A204.1 (cell line): ENCODE data around the gene GLS.
"Not testable (repeated sequence)": the region's sequence is repeated elsewhere in the genome, so short reads cannot be mapped to it uniquely, and the experiment has no call there.

Experiments
- FAIRE-seq: peaks from 2 replicates; lab custom pipeline; 2012; peaks lifted over from hg19 to GRCh38; lab: Jason Lieb, UNC

GLS gene

DNA sequence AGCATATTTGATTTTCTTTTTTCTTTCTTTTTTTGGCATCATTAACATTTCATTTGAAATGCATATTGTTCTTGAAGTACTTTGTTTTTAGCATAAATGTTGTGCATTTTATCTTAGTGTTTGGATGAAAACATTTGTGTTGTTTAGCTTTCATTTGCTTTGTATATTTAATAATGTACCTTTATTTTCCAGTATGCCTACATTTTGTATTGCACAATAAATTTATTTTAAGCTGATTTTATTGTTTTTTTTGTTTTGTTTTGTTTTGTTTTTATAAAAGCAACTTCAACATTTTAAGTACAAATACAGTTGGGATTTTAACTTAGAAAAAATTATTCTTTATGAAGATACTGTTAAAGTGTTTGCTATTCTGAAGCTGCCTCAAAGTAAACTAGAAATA, 54.4 kb downstream of the GLS start:
- peak; percentile 85 for FAIRE-seq

DNA sequence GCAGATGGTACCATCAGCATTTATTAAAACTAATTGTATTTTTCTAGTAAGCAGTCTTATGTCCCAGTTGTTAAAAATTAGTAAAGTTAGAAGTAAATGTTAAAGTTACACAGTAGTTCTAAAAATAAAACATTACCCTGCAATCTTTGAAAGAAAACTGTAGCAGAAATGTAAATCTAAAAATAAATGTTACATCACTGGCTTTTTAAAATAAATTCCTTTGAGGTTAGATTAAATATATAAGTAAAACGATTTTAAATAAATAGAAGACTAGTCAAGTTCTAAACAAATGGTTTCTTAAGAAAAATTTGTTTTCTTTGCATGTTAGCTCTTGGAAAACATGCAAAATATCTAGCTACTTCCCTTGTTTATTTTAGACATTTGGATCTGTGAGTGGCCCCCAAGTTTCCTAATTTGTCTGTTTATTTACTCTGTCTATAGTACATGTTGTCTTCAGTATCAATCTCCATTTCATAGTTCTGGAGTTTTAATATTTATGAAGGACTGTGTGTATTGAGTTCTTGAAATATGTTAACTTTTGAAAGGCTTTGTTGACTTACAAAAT, 58.2 kb downstream of the GLS start:
- FAIRE-seq, result peak; percentile 46

DNA sequence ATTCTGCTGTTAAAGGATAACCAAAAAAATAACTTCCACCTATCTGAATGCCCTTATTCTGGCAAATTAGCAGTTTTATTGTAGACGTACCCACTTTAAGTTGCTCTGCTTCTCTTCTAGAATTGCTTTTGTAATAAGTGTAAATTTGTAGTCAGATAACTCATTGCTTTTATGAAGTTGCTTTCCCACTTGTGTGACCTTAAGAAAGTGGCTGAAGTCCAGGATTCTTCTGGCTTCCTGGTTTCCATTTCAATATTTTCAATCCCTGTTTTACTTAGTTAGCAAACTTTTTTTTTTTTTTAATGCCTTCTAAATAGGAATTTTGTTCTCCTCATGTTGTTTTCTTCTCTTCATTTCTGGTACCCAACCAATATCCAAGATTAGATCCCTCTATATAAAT, 59.8 kb downstream of the GLS start:
- FAIRE-seq, result no peak

DNA sequence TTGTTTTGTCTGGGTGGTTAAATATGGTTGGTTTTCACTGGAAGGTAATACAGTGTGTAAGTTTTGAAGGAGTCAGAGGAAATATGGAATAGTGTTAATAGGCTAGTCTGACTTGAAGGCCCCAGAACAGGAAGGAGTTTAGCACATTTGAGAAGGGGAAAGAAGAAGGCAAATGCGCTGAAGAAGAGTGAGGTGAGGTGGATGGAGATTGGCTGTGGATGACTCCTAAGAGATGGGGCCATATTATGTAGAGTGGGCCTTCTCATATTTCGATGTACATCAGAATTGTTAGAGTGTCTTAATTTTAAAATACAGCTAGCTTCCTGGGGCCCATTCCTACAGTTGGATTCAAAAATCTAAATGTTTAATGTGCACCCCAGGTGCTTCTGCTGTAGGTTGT, 61.0 kb downstream of the GLS start:
- no peak for FAIRE-seq

DNA sequence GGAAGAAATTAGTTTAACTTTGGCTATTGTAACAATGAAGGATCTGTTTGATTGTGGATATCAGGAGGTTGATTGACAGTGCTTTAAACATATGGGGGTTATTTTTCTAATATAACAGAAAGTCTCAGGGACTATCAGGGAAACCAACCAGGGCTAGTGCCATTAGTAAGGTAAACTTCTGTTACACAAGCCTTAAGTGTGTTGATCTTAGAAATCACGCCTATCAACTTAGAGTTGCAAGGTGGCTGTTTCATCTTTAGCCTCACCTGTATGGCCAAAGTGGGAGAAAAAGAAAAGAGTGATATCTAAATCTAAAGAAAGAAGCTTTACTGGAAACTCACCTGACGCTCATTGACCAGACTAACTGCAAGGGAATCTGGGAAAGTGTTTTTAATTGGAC, 62.1 kb downstream of the GLS start:
- FAIRE-seq, result no peak

DNA sequence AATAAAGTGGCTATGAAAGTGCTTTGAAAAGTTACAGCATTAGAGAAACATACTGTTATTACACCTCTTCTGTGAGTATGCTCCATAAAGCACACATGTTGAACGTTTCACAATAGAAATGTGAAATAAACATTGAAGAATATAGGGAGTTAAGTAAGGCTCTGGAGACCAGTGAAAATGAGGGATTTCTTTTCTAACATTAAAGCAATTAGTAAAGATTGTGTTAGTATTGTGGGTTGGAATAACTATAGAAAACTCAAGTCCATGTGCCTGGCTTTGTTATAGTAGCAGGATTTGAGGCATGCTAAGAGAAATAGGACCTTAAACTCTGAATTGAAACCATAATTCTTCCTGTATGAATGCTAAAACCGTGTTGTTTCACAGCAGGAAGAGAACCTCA, 63.1 kb downstream of the GLS start:
- no peak for FAIRE-seq

DNA sequence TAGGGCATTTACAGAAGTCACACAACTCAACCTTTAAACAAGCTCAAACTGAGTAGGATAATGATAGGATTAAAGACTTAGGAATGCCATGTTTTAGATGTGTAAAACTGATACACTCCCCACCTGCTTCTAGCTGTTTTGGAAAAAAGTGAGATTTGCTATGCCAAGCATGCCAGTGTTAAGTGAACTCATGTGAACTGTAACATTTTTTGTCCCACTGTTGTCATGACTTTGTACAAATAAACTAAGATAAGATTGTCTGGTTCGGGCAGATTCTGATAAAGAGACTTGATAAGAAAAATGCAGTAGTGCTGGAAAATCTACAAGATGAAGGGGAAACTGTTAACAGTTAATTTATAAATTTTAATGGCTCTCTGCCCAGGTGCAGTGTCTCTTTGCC, 66.5 kb downstream of the GLS start:
- no peak for FAIRE-seq

DNA sequence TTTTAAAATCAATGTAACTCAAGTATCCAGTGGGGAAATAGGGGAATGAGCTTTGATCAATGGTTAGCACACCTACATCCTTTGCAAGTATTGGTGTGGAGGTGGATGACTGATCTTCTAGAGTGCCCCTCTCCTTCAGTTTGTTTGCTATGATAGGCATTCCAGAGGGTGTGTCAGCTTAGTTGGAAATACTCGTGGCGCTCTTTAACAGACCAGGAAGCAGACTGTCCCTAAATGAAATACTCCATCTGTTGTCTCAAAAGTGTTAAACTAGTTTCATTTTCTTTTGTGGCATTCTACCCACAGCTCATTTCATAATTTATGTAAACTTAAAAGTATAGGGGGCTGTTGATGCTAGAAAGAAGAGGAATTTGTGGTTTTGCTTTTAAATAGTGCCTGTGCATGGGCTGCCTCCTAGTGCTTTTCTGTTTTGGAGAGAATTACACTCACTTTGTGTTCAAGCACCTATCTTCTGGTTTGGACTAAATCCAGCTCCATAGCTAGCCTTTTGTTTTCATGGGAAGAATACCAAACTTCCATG, 67.2 kb downstream of the GLS start:
- FAIRE-seq, result no peak

DNA sequence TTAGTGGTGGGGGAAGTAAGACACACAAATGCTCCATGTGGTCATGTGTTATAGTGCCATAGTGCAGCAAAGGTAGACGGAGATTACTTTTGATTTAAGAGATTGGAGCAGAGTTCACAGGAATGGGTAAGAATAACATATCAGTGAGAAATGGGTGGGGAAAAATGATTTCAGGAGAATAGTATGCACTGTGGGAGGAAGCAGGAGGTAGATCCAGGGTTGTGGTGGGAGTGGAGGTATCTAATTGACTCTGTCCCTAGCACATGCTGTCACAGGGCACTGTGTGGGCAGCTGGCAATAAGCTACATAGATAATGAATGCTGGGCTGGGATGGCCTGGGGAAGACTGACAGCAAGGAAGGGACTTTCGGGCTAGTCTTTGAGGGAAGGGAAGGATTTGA, 68.0 kb downstream of the GLS start:
- no peak for FAIRE-seq

DNA sequence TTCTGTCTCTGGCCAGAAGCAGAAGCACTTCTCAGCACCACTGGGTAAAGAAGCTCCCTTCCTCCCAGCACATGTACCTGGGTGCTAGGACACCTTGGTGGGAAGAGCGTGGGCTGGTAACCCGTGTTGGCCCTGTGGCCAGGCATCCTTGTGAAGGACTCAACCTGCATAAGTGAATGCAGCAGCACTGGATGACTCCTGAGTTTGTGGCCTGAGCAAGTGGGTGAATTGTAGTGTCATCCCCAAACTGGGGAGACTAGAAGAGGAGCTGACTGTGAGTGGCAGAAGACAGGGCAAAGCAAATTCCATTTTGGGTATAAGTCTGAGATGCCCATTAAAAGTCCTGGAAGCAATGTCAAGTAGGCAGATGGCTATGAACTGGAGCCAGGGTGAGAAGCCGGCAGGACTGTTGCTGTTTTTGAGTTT, 70.0 kb downstream of the GLS start:
- no peak for FAIRE-seq

DNA sequence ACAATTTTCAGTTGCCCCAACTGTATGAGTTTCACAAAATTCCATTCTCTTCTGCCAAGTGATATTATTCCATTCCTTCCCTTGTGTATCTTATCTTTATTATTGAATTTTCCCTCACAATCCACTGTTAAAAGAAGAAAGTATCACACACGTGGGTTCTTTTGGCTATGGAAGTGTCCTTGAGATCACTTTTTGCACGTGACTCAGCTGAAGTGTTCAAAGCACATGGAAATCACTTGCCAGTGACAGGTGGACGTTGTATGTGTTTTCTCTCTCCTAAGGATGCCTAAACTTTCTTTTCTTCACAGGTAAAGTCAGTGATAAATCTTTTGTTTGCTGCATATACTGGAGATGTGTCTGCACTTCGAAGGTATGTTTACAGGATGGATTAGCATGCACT, 72.6 kb downstream of the GLS start:
- no peak for FAIRE-seq

DNA sequence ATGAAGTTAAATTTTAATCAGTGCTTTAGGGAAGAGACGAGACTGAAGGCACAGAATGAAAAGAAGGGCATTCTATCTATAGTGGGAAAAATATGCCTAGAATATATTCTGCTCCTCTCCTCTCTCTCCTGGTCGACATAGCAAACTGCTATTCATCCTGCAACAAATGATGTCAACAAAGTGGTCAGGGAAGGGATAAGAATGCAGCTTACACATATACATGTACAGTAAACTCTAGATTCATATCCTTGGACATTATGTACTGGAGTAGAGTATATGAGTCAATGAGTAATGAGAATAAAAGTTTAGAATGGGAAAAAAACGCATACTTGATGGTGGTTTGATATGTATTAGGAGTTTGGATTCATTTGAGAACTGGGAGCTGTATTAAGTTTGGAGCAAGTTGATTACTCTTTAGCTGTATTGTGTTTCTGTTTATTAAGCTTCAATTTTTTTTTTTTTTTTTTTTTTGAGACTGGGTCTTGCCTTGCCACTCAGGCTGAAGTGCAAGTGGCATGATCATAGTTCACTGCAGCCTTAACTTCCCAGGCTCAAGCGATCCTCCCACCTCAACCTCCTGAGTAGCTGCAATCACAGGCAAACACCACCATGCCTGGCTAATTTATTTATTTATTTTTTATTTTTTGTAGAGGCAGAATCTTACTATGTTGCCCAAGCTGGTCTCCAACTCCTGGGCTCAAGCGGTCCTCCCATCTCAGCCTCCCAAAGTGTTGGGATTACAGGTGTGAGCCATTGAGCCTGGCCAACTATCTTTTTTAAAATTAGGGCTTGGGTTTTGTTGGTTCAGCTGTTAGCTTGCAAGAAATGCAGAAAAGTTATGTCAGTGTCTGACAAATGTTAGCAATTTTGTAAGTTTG, 79.5 kb downstream of the GLS start:
- no peak for FAIRE-seq

DNA sequence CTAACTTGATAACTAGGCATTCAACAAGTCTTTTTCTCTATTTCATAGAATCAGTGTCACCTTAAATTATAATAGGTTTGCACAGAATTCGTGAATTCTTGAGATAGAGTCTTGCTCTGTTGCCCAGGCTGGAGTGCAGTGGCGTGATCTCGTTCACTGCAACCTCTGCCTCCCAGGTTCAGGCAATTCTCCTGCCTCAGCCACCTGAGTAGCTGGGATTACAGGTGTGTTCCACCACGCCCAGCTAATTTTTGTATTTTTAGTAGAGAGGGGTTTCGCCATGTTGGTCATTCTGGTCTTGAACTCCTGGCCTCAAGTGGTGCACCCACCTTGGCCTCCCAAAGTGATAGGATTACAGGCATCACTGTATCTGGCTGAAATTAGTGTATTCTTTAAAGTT, 80.5 kb downstream of the GLS start:
- FAIRE-seq, result not testable (repeated sequence)

DNA sequence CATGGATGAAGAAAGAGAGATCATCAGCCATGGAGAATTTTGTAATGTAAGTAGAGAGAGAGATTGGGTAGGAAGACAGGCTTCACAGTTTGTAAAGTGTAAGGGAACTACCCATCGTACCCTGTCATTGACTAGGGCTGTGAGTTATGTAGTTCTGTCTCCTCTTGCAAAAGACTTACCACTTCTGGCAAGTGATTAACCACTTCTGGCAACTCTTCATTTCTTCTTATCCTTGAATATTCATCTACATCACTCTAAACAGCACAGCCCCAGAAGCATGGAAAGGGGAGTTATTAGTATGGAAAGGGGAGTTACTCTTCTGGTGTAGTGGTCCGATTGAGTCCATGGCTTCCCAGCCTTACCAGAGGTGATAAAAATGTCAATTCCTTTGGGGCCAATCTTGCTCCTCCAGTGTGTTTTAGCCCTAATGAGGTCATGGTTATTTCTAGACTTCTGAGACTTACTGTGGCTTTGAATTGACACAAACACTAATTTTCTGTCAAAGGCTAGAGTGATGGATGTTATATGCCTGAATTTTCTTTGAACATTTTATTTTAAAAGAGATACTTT, 81.4 kb downstream of the GLS start:
- no peak for FAIRE-seq

DNA sequence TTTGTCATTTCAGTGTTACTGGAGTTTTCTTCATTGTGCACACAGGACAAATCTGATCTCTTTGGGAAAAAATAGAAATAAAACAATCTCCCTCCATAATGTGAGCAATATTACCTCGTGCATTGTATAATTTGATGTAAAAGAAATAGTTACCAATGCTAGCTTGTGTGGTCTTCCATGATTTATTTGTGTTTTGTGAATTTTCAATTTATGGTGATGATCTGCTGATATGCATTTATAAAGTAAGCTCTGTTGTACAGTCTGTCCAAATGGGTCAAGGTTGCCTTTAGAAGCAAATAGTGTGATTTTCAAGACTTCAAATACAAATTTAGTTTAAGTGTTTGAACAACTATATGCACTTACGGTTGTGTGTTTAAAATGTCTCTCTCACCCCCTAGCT, 82.5 kb downstream of the GLS start:
- FAIRE-seq, result no peak

DNA sequence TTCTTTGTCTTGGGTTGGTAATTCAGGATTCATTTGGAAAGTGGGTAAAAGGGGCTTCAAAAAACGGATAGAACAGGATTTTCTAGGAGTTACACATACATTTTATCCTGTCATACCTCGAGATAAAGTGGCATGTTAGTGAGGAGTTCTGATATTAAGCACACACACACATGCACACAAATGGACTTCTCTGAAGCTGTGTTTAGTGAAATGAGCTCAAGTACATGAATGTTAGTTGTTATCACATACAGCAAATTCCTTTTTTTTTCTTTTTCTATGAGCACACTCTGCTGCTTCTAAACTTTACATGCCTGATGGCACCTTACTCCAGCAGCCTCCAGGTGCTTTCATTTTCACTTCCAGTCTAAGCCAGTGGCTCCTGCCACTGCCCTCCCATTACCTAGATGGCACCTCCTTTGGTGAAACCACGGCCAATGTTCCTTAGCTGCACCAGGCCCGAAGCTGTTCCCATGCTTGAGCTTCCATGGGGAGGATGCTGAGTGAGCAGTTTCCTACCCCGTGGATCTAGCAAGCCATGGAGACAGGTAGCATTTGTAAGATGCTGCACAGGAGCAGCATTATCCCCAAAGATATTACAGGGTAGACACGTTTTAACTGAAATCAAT, 83.7 kb downstream of the GLS start:
- no peak for FAIRE-seq

DNA sequence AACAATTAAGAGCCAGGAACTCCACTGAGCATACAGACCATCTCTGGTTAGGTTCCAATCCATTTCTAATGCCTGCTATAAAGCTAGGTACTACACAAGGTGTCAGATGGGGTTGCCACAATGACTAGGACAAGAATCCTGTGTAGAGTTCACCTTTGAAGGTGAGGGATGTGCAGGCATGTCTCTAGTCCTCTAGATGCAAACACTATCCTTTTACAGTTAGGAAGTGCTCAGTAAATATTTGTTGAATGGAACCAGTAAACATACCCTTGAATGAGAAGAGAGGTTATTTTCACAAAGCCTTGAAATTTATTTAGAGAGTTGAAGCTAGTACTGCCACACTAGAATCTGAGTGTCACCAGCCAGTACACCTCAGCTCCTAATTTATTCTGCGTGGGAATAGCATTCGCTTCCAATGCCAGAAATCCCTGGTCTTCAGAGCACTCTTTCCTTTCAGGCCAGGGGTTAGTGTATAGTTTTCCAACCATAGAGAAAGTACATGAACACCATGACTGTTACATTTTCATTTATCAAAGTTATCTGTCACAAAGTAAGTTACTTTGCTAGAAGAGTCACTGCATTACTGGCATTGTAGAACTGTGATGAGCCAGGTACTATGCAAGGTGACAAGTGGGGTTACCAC, 85.1 kb downstream of the GLS start:
- FAIRE-seq, result no peak

DNA sequence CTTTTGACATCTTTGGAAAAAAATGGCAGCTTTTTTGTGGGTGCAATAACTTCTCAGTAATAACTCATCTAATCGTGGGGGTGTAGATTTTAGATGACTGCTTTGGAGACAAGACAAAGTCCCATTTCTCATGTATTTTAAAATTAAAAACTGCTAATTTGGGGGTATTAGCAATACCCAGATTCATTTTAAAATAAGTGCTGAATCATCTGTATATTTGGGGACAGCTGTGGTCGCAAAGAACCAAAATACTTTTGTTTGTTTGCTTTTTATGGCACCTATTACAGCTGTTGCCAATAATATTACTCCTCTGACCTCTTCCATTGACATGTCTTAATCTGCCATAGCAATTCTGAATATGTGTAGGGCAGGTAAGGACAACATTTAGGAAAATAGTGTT, 87.9 kb downstream of the GLS start:
- FAIRE-seq, result no peak

DNA sequence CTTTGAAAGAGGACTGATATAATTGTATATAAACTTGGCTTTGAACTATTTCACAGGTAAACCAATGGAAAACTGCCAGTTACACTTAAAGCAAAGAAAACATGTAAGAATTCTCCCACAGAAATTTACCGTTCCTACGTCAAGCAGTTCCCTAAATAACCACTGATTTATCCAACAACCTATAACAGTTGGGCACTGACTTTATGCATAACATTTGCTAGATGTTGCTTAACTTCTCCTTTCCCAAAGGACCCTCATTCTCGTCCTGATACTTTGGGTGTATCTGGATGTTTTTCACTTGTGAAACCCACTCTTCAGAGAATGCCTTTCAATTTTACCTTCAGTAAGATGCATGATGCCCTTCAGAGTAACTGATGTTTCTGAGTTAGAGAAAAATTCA, 89.5 kb downstream of the GLS start:
- FAIRE-seq, result no peak

DNA sequence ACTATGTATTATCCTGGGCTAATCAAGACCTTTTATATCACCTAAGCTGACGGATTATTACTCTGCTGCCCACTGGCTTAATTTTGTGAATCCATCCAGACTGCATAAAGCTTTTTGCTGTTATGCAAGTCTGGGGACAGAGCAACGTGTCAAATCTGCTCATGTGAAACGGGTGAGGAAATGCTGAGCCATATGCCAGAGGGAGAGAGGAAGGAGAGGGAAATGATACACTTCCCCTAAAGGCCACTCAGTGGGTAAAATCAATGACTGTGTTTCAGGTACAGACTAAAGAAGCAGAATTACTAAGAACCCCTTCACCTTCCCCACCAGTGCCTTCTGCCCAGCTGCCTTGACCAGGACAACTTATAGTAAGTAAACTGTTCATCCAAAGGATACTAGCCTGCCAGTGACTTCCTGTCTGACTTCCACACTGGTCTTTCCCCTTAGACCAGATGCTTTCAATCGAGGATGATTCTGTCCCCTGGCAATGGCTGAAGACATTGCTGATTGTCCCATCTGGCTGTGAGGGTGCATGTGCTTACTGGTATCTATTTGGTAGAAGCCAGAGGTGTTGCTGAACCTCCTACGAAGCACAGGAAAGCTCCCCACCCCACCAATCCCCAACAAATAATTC, 90.4 kb downstream of the GLS start:
- FAIRE-seq, result no peak

DNA sequence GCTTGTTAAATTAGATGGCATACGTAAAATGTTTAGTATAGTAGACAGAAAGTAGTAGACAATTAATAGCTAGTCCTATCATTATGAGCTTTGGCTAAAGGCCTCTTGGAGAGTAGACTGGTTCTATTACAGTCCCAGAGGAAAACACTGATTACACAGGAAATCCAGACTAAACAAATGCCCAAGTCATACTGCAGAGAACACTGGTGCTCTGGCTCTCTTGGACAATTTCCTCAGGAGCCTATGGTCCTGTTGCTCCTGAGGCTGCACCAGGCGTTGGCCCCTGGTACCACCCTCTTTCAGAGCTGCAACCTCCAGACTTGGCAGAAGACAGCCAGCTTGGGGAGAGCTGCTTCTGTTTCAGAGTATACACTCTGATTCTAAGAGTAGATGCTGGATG, 91.6 kb downstream of the GLS start:
- FAIRE-seq, result no peak

DNA sequence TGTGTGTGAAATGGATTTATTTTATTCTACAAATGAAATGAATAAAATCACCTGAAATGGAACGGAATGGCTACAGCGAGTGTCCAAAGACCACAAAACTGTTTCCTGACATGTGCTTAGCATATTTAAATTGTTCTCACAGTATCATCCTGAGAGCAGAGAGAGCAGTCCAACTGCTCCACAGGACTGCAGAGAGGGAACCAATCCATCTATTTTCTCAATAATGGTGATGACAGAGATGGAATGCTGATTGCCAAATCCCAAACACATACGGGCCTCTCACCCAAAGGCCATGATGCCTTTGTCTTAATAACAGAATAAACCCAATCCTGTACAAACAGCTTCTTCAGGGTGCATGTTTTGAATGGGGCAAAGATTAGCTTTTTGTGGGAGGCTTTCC, 92.2 kb downstream of the GLS start:
- no peak for FAIRE-seq
